Eye (tissue), 1 donor: Measurements from ENCODE around the gene MADCAM1.

ENCODE experiments used
- DNase-seq: peaks from one replicate; pipeline ENCODE4 v3.0.0-alpha.2; 2015

MADCAM1 gene

GRCh38 chr19:488505-489417 lies 7.5 kb upstream of the MADCAM1 start:
- peak; percentile 97 for DNase-seq

- peak; percentile 65 for DNase-seq
Measured at GRCh38 chr19:489418-490196, 6.7 kb upstream of the MADCAM1 start.

- DNase-seq, result no peak
Measured at GRCh38 chr19:491146-491741, 5.0 kb upstream of the MADCAM1 start.

GRCh38 chr19:492091-492531 lies 4.2 kb upstream of the MADCAM1 start:
- DNase-seq, result no peak

- DNase-seq, result no peak
Measured at GRCh38 chr19:493391-494170, 2.7 kb upstream of the MADCAM1 start.

- no peak for DNase-seq
Measured at GRCh38 chr19:494171-495080, 1.9 kb upstream of the MADCAM1 start.

- DNase-seq, result no peak
Measured at GRCh38 chr19:495081-495401, 1.2 kb upstream of the MADCAM1 start.

- peak; percentile 78 for DNase-seq
Measured at GRCh38 chr19:495402-496111, 729 bp upstream of the MADCAM1 start.

GRCh38 chr19:496986-497385 lies 700 bp downstream of the MADCAM1 start:
- peak; percentile 31 for DNase-seq

- DNase-seq, result peak; percentile 24
Measured at GRCh38 chr19:497491-497868, 1.2 kb downstream of the MADCAM1 start.

GRCh38 chr19:497869-498510 lies 1.7 kb downstream of the MADCAM1 start:
- DNase-seq, result peak; percentile 11

- peak; percentile 8 for DNase-seq
Measured at GRCh38 chr19:498511-498891, 2.2 kb downstream of the MADCAM1 start.

GRCh38 chr19:498977-499623 lies 2.8 kb downstream of the MADCAM1 start:
- peak; percentile 4 for DNase-seq

GRCh38 chr19:501646-502045 lies 5.4 kb downstream of the MADCAM1 start:
- DNase-seq, result no peak

- DNase-seq, result no peak
Measured at GRCh38 chr19:504616-505015, 8.3 kb downstream of the MADCAM1 start.

- no peak for DNase-seq
Measured at GRCh38 chr19:506404-507285, 10.4 kb downstream of the MADCAM1 start.

- DNase-seq, result peak; percentile 100
Measured at GRCh38 chr19:507286-508203, 11.3 kb downstream of the MADCAM1 start, which contains the start of gene TPGS1. TSS of gene TPGS1 (plus strand) at chr19:507497. CDS start at chr19:507507, 10 bp downstream.
